Fibroblast of skin of scalp (primary cell): Measurements from ENCODE around the gene LRP5.
"Not testable (repeated sequence)": the region's sequence is repeated elsewhere in the genome, so short reads cannot be mapped to it uniquely, and the experiment has no call there.

Experiments used
- DNase-seq: peaks from one replicate; pipeline ENCODE4 v3.0.0-alpha.2; 2013

LRP5 gene

DNA sequence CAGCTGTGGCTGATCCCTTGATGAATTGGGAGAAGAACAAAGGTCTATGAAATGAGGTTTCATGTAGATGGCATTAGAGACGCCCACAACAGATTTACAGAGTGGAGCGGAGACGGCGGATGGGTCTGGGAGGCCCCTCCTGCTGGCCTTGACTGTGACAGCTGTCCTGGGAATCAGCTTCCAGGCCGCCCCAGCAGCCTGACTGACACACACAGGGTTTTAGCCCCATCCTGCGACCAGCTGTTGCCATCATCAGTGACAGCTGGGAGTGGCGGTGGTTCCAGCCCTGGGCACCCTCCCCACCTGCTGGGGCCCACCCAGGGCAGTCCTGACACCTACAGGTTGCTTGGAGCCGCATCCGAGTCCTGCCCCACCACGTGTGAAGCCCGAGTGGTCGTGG is 84.1 kb downstream of the LRP5 start:
- DNase-seq: no peak

DNA sequence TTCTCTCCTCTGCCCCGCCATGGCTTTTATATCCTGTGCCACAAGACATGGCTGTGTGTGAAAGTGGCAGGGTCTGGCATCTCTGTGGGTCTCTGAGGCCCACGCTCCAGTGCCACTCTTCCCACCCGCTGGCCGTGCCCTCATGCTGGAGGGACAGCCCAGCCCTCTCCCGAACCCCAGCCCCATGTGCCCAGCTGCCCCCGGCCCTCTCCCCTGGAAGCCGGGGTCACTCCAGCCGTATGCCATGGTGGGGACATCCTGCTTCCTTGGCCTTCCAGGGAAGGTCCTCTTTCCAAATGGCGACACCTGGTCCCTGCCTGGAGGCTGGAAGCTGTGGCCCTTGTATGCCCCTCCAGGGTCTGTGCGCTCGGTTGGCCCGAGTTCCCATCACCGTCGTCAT is 84.9 kb downstream of the LRP5 start:
- DNase-seq: no peak

DNA sequence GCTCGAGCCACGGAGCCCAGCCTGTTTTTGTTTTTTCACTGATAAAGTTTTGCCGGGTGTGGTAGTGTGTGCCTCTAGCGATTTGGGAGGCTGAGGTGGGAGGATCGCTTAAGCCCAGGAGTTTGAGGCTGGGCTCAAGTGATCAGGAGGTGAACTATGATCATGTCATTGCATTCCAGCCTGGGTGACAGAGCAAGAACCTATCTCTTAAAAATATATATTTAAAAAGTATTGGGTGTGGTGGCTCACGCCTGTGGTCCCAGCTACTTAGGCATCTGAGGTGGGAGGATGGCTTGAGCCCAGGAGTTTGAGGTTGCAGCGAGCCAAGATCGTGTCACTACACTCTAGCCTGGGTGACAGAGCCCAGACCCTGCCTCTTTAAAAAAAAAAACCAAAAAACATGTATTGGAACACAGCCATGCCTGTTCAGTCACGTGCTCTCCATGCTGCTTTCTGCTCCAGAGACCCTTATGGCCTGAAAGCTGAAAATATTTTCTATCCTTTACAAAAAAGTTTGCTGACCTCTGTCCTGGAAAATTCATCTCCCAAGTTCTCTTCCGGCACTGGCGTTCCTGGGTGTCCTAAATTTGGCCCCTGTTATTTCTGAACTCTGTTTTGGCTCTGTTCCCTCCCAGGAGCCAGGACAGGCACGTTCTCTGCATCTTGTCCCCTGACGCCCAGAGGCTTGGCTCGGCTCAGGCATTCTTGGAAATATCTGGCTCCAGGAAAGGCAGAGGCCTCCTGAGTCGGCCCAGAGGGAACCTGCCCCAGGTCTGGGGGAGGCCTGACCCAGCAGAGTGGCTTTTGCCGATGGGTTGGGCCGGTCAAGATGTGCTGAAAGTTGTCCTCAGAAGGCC is 86.8 kb downstream of the LRP5 start:
- DNase-seq: peak; percentile 21

DNA sequence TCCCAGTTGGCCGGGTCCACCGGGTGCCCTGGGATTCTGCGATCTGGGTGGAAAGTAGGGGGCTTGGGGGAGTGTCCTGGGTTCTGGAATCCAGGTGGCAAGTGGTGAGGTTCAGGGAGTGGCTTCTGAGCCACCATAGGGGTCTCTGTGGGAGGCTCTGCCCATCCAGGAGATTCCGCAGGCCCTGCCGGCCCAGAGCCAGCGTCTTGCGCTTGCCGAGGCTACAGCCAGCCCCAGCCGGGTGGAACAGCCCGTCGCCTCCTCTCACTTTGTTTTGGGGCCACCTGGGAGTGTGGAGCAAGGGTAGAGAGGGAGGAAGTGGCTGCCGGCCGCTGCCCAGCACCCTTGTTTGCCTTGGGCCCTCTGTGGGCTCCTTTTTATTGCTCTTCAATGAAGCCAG is 87.5 kb downstream of the LRP5 start:
- DNase-seq: no peak

DNA sequence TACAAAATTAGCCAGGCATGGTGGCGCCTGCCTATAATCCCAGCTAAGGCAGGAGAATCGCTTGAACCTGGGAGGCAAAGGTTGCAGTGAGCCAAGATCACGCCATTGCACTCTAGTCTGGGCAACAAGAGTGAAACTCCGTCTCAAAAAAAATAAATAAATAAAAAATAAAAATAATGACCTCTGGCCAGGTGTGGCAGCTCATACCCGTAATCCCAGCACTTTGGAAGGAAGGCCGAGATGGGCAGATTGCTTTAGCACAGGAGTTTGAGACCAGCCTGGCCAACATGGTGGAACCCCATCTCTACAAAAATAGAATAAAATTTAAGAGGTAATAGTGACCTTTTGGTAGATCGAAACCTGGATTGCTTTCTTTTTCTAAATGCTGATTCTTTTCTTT is 88.2 kb downstream of the LRP5 start:
- not testable (repeated sequence) for DNase-seq

DNA sequence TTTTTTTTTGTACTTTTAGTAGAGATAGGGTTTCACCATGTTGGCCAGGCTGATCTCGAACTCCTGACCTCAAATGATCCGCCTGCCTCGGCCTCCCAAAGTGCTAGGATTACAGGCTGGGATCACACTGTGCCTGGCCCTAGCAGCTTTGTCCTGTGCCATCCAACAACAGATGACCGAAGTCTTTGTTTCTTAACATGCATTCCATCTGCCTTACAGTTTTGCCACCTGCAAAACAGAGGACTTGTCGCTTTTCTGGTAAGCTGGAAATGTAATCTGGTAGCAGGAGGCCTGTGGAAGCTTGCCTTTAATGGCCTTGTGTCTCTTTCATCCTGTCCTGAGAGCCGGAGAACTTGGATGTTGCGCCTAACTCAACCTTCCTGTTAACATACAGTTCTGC is 89.5 kb downstream of the LRP5 start:
- no peak for DNase-seq

DNA sequence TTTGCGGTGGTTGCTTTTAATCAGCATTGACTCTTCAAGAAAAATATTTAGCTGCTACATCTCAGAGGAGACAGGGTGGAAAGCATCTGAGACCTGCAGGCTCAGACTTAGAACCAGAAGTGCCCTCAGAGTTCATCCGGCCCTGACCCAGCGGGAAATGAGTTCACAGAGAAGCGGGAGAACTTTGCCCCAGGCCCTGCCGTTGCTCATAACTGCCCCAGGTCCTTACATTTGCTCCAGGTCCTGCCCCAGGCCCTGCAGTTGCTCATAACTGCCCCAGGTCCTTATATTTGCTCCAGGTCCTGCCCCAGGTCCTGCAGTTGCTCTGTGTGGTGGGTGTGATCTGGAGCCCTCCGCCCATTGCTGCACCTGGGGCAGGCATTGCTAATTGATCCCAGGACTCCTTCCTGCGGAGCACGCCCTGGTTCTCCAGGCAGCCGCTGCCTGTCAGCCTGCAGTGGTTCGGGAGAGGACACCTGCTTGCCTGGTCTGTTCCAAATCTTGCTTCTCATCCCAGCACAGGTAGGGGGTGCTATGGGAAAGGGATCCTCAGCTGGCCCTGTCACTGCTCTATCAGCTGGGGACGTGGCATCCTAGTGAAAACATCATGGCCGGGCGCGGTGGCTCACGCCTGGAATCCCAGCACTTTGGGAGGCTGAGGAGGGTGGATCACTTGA is 90.1 kb downstream of the LRP5 start:
- DNase-seq: no peak

DNA sequence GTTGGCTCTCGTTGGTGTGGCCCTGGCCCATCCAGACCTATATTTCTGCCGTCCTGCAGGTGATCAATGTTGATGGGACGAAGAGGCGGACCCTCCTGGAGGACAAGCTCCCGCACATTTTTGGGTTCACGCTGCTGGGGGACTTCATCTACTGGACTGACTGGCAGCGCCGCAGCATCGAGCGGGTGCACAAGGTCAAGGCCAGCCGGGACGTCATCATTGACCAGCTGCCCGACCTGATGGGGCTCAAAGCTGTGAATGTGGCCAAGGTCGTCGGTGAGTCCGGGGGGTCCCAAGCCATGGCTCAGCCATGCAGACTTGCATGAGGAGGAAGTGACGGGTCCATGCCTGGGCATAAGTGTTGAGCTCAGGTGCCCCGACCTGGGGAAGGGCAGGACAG is 91.0 kb downstream of the LRP5 start:
- DNase-seq: no peak

DNA sequence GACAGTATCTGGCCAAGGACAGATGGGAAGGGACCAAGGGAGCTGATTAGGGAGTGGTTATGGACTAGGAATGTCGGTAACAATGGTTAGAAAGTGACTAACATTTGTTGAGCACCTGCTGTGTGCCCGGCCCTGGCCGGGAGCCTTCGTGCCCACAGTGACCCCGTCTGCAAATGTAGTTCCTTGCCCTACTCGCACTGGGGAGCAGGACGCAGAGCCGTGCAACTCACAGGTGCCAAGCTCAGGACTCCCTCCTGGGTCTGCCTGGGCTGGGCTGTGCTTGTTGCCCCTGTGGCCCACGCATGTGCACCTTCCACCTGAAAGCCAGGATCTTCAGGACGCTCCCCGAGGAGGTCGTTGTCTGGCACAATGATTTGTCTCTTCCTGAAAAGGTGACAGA is 91.4 kb downstream of the LRP5 start:
- DNase-seq: no peak

DNA sequence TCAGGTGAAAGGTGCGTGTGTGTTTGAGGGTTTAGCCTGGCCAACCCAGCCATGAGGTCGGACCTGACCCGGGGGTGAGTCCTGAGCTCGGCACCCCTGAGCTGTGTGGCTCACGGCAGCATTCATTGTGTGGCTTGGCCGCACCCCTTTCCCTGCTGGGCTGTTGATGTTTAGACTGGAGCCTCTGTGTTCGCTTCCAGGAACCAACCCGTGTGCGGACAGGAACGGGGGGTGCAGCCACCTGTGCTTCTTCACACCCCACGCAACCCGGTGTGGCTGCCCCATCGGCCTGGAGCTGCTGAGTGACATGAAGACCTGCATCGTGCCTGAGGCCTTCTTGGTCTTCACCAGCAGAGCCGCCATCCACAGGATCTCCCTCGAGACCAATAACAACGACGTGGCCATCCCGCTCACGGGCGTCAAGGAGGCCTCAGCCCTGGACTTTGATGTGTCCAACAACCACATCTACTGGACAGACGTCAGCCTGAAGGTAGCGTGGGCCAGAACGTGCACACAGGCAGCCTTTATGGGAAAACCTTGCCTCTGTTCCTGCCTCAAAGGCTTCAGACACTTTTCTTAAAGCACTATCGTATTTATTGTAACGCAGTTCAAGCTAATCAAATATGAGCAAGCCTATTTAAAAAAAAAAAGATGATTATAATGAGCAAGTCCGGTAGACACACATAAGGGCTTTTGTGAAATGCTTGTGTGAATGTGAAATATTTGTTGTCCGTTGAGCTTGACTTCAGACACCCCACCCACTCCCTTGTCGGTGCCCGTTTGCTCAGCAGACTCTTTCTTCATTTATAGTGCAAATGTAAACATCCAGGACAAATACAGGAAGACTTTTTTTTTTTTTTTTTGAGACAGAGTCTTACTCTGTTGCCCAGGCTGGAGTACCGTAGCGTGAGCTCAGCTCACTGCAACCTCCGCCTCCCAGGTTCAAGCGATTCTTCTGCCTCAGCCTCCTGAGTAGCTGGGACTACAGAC is 94.2 kb downstream of the LRP5 start:
- no peak for DNase-seq

DNA sequence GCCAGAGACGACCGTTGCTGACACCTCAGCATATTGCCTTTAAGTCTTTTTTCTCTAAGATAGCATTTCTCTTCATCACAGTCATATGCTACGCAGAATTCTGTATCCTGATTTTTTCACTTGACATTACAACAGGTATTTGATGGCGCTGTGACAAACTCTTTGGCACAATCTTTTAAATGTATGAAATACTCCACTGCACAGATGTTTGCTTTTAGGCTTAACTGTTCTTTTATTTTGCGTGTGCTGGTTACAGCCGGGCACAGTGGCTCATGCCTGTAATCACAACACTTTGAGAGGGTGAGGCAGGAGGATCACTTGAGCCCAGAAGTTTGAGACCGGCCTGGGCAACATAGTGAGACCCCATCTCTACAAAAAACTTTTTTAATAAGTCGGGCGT is 96.1 kb downstream of the LRP5 start:
- DNase-seq: no peak

DNA sequence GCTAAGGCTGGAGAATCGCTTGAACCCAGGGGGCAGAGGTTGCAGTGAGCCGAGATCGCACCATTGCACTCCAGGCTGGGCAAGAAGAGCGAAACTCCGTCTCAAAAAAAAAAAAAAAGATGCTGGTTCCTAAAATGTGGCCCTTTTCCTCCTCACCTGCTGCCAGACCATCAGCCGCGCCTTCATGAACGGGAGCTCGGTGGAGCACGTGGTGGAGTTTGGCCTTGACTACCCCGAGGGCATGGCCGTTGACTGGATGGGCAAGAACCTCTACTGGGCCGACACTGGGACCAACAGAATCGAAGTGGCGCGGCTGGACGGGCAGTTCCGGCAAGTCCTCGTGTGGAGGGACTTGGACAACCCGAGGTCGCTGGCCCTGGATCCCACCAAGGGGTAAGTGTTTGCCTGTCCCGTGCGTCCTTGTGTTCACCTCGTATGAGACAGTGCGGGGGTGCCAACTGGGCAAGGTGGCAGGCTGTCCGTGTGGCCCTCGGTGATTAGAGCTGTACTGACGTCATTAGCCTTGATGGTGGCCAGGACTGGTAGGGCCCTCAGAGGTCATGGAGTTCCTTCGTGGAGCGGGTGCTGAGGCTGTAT is 97.5 kb downstream of the LRP5 start:
- DNase-seq: no peak

DNA sequence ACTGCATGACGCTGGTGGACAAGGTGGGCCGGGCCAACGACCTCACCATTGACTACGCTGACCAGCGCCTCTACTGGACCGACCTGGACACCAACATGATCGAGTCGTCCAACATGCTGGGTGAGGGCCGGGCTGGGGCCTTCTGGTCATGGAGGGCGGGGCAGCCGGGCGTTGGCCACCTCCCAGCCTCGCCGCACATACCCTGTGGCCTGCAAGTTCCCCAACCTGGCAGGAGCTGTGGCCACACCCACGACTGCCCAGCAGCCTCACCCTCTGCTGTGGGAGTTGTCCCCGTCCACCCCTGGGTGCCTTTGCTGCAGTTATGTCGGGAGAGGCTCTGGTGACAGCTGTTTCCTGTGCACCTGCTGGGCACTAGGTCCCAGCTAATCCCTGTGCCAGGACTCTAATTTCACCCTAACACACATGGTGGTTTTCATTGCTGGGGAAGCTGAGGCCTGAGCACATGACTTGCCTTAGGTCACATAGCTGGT is 99.2 kb downstream of the LRP5 start:
- DNase-seq: no peak

DNA sequence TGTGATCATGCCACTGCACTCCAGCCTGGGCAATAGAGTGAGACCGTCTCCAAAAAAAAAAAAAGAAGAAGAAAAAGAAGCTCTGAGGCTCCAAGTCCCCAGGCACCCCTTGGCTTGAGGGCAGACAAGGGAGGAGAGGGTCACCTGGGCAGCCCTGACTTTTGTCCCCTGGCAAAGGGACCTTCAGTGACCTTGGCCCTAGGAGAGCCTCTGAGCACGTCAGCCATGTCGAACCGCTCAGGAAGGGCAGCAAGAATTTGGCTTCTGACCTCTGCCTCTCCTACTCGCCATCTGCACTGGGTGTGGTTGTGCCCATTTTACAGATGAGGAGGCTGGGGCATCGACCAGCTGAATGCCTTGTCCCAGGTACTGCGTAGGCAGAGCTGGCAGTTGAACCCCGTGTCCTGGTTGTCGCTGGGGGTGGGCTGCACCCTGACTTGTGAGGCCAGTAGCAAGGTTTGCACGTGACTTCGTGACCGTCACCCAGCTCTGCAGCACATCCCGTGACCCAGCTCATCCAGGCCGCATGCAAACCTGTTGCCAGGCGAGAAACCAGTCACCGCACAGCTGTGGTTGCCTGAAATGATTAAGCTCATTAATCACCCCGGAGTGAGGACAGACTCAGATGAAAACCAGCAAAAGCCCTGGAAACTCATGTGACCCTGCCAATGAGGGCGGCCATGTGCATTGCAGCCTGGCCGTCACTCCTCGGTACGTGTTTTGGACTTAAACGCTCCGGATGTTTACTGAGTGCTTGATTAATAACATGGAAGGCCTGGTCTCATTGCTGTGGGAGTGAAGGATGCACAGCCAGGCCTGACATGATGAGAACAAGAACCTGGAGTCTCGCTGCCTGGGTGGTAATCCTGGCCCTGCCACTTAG is 100.4 kb downstream of the LRP5 start:
- DNase-seq: peak; percentile 84

DNA sequence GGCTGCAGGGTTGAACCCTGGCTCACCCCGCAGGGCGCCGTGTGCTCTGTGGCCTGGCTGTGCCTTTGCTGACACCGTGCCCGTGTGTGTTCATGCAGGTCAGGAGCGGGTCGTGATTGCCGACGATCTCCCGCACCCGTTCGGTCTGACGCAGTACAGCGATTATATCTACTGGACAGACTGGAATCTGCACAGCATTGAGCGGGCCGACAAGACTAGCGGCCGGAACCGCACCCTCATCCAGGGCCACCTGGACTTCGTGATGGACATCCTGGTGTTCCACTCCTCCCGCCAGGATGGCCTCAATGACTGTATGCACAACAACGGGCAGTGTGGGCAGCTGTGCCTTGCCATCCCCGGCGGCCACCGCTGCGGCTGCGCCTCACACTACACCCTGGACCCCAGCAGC is 101.2 kb downstream of the LRP5 start:
- no peak for DNase-seq

DNA sequence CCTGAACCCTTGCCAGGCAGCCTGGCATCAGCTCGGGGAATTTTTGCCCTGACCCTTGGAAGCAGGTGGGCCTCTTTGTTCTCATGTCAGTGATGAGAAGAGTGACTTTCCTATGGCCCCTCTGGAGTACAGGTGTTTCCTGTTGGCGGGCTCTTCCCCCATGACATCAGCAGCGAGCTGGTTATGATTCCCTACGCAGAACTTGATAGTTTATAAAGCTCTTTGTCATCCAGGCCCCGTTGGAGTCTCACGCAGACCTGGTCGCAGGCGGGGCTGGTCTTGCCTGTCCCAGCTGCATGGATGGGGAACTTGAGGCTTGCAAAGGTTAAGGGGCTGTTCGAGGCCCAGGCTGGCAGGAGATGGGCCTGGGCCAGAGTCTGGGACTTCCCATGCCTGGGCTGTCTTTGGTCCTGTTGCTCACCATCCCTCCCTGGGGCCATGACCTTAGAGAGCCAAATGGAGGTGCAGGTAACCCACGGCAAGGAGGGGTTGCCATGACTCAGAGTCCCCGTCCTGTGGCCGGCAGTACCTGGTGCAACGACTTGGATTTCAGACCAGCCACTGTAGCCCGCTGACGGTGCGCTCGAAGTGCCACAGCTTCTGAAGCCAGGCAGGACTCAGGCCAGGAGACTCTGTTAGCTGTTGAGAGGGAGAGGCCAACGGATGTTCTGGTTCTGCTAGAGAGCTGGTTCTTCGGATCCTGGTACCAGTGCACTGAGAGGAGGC is 102.3 kb downstream of the LRP5 start:
- DNase-seq: no peak

DNA sequence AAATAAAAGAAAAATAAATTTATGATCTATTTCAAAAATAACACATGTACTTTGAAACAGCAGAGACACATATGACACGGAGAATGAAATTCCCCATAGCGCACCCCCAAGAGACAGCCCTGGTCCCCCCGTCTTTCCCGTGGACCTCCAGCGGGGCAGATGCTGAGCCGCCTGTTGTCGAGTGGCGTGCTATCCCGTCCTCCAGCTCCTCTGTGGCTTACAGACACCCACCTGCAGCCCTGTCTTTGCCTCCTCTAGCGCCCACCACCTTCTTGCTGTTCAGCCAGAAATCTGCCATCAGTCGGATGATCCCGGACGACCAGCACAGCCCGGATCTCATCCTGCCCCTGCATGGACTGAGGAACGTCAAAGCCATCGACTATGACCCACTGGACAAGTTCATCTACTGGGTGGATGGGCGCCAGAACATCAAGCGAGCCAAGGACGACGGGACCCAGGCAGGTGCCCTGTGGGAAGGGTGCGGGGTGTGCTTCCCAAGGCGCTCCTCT is 103.7 kb downstream of the LRP5 start:
- no peak for DNase-seq

DNA sequence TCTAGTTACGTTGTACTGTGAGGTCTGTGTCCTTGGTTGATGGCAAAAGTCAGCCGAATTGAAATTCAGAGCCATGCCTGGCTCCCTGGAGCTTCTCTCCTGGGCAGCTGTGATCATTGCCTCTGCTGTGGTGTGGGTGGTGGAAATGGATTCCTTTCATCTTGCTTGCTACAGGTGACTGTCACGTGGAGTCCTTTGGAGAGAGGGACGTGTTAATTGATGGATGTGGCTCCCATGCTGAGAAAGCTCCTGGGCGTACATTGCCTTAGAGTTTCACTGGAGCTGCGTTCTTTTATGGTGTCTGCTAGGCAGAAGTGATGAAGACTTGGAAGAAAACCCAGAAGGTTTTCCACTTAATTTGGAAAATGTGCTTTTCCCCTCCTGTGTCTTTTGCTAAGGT is 106.3 kb downstream of the LRP5 start:
- DNase-seq: no peak

DNA sequence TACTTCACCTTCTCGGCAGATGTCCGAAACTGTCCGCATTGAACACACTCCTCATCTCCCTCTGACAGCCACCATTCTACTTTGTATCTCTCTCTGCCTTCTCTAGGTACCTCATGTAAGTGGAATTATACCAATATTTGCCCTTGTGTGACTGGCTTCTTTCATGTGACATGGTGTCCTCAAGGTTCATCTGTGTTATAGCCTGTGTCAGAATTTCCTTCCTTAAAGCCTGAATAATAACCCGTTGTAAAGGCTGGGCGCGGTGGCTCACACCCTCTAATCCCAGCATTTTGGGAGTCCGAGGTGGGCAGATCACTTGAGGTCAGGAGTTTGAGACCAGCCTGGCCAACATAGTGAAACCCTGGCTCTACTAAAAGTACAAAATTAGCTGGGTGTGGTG is 107.8 kb downstream of the LRP5 start:
- DNase-seq: no peak

DNA sequence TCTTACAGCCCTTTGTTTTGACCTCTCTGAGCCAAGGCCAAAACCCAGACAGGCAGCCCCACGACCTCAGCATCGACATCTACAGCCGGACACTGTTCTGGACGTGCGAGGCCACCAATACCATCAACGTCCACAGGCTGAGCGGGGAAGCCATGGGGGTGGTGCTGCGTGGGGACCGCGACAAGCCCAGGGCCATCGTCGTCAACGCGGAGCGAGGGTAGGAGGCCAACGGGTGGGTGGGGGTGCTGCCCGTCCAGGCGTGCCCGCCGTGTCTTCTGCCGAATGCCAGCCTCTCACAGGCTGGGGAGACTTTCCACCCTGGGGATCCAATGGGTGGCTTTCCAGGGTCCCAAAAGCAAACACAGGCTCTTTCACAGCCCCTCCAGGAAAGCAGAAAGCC is 111.1 kb downstream of the LRP5 start:
- DNase-seq: no peak
